SK-N-SH (cell line): ENCODE results near the gene CEP43.

Experiments used
- EP300 ChIP-seq, 2 experiments: IDR thresholded peaks; 2 replicates each; pipeline versions ENCODE4 v1.4.0 to v1.6.1; 2012; ENCODE audit warnings: borderline replicate concordance in 1 of 2, low read depth in 1 of 2, low read length in 1 of 2
- MXI1 ChIP-seq: IDR thresholded peaks from 2 replicates; pipeline ENCODE4 v1.6.1; 2012; ENCODE audit warnings: mild to moderate bottlenecking, low read depth, low read length, improper control_type of control experiment
- RAD21 ChIP-seq: IDR thresholded peaks from 2 replicates; pipeline ENCODE4 v1.6.1; 2012; ENCODE audit warnings: mild to moderate bottlenecking, low read length
- TF ChIP-seq, protein P1 (sequence below): IDR thresholded peaks from 2 replicates; pipeline ENCODE4 v1.4.0; 2012; ENCODE audit warnings: low read depth
- TF ChIP-seq, protein P2 (sequence below): fragments of 200-600 bp; sonication (generic); IDR thresholded peaks from 2 replicates; pipeline ENCODE4 v1.6.1; 2017; ENCODE audit warnings: antibody characterized with exemption, mild to moderate bottlenecking, moderate library complexity

DNA sequence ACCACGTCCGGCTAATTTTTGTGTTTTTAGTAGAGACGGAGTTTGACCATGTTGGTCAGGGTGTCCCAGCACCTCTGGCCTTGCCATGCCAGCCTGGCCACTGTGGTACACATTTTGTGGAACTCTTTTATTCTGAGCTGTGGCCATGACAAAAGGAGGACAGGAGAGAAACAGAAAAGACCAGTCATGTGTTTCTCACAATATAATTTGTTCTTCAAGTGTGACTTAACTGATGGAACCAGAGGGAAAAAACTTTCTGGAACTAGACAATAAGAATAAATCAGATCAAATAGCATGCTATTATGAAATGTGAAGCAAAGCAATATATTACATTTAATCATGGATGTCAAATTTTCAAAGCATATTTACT lies 38.6 kb upstream of the CEP43 start:
- no peak for TF ChIP-seq RAD21
- no peak for TF ChIP-seq EP300 (IDR thresholded peaks at IDR 0.05; ENCODE audit: borderline replicate concordance in 1 of 2, low read depth in 1 of 2, low read length in 1 of 2)
- TF ChIP-seq, protein P1, sequence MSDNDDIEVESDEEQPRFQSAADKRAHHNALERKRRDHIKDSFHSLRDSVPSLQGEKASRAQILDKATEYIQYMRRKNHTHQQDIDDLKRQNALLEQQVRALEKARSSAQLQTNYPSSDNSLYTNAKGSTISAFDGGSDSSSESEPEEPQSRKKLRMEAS = no peak
- no peak for TF ChIP-seq MXI1
- TF ChIP-seq, protein P2, sequence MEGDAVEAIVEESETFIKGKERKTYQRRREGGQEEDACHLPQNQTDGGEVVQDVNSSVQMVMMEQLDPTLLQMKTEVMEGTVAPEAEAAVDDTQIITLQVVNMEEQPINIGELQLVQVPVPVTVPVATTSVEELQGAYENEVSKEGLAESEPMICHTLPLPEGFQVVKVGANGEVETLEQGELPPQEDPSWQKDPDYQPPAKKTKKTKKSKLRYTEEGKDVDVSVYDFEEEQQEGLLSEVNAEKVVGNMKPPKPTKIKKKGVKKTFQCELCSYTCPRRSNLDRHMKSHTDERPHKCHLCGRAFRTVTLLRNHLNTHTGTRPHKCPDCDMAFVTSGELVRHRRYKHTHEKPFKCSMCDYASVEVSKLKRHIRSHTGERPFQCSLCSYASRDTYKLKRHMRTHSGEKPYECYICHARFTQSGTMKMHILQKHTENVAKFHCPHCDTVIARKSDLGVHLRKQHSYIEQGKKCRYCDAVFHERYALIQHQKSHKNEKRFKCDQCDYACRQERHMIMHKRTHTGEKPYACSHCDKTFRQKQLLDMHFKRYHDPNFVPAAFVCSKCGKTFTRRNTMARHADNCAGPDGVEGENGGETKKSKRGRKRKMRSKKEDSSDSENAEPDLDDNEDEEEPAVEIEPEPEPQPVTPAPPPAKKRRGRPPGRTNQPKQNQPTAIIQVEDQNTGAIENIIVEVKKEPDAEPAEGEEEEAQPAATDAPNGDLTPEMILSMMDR = no peak
